Measurements from ENCODE around the gene KCTD1.

Gene KCTD1

DNA sequence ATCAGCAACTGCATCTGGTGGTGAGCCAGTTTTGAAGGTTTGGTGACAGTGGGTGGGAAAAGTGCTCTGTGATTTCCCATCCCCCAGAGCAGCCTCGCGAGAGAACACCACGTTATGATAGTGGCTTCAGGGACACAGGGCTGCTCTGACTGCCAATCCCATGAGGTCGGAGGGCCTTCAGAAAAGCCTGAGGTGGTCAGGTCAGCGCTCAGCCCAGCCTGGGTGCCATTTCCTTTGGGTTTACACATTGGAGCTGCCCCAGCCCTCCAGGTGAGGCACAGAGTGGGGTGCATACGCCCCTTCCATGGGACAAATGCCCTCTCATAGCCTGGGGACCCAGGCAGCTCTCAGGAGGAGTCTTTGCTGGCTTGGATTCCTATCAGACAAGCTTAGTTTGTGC is 126.8 kb downstream of the KCTD1 start:
- no peak for DNase-seq

DNA sequence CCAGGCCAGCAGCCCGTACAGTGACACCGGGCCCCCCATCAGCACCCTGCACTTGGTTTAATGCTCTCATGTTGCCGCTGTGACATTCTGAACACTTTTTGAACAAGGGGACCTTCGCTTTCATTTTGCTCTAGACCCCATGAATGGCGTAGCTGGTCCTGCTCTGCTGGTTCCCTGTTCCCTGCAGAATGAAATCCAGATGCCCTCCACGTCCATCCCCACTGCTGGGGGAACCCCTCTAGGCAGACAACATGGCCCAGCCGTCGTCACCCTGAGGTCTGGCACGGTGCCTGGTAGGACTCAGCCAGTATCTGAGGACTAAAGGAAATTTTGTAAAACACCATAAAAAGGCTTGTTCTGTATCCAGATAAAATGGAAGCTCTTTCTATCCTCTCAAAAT is 128.6 kb downstream of the KCTD1 start:
- DNase-seq = no peak

DNA sequence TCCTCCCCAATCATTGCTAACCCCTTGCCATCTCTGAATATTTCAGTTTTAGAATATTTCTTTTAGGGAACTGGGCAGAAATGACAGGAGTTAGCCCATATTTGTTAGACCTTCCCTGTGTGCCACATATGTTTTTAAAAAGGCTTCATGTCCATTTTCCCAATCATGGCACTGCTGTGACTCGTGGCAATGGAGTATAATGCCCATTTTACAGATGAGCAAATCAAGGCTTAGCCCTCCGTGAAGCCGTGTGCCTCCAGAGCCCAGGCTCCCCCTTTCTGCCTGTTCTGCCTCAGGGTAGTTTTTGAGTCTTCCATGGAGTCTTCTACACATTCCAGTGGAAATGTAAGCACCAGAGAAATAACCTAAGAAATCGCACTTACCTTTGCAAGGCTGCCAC is 130.1 kb downstream of the KCTD1 start:
- no peak for DNase-seq

DNA sequence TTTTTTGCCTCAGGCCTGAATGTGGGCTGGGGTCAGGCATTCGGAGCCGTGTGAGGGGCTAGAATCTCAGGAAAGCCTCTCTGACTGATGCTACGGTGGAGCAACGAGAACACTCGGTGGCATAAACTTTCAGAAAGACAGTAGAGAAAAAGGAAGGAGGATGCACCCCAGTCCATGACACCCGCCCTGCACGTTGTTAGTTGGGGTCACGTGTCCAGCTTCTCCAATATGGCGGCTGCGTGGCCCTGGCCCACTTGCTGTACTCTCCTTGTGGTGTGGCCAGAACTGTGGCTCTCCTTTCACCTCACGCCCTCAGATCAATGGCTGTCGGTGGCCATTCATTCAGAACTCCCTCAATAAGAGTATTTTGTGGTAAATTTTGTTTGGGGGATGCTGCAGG is 131.2 kb downstream of the KCTD1 start:
- DNase-seq = no peak

- no peak for DNase-seq
These were observed 131.7 kb downstream of the KCTD1 start for GRCh38 chr18:26416652-26417150.

GRCh38 chr18:26415631-26416030 is 132.7 kb downstream of the KCTD1 start:
- no peak for DNase-seq

DNA sequence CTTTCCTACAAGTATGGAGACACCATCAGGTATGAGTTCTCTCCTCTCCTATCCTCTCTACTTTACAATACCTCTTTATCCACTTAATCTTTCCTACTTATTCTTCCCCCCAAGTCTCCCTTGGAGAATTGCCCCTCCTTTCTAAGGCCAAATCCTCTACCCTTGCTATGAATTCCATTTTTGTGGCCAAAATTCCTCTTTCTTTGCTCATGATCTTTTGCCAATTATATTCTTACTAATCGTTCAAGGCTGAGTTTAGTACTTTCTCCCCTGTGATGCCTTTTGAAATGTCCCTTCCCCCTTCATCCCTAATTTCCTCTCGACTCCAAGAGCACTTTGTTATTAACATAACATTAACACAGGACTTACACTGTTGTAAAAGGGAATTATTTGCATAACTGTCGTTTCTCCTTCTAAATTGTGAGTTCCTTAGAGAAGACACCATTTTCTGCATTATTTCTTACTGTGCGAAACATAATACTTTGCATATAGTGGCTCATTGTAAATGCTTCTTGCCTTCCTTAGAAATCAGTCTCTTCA is 133.4 kb downstream of the KCTD1 start:
- DNase-seq = no peak

- no peak for DNase-seq
These were observed 139.3 kb downstream of the KCTD1 start for GRCh38 chr18:26409091-26409490.

- DNase-seq = no peak
These were observed 140.4 kb downstream of the KCTD1 start for GRCh38 chr18:26407736-26408601.

DNA sequence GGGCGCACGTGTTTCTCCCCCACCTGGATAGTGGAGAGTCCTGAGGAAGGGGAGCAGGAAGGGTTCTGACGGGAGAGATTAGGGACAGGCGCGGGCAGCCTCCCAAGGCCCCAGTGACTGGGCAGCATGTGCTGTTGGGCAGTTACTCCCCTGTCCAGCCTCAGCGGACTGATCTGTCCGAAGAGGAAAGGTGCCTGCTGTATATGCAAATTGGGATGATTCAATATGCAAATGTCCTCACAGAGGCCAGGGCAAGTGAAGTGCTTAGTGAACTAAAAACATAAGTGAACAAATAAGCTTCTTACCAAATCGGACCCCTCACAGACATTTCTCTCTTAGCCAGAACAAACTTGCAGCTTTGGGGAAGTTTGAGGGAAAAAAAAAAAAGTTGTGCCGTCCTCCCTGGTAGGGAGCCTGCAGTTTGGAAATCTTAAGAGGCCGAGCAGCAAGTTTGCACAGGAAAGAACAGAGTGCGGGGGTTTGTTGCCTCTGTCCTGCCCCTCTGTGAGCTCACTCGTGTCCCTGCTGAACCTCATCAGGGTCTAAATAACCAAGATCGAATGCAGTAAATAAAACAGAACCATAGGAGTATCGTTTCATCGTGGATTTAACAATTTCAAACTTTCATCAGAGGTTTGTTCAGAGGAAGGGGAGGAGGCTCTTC is 141.4 kb downstream of the KCTD1 start:
- no peak for DNase-seq

- no peak for DNase-seq
These were observed 142.0 kb downstream of the KCTD1 start for GRCh38 chr18:26406324-26406723.

GRCh38 chr18:26405190-26405801 is 143.1 kb downstream of the KCTD1 start:
- DNase-seq = peak; percentile 43

Data from 8988T (cell line).